Body of pancreas (tissue), 4 donors: ENCODE measurements around the gene NGEF. TPM values are rescaled to one million over a fixed set of nuclear protein-coding genes. Genes with fewer than 3 reads are reported as not detected.

Source experiments
- ATAC-seq: fragments of 150-250 bp; one replicate; pipeline ENCODE4 v1.9.1; 2016
- DNase-seq, 4 donors: peaks; one replicate each; pipeline ENCODE4 v3.0.0-alpha.2; 2019
- H3K27ac ChIP-seq, 4 donors: fragments of 200-600 bp; sonication (generic); 1 replicate in 3 of 4; 2 replicates in 1 of 4; pipeline versions ENCODE4 v1.5.1 to v1.6.1; 2016 to 2019; ENCODE audit warnings: mild to moderate bottlenecking in 1 of 4, mixed read lengths in 1 of 4, moderate library complexity in 1 of 4
- H3K27me3 ChIP-seq, 2 donors: fragments of 200-600 bp; sonication (generic); one replicate each; pipeline ENCODE4 v1.6.0; 2016; ENCODE audit warnings: mild to moderate bottlenecking in 1 of 2
- H3K36me3 ChIP-seq, 2 donors: fragments of 200-600 bp; sonication (generic); replicated peaks in 1 of 2; 2 replicates each; pipeline ENCODE4 v1.5.1; 2016; ENCODE audit warnings: low read depth in 2 of 2; ENCODE audit not compliant: insufficient read depth in 1 of 2
- H3K4me1 ChIP-seq: fragments of 200-600 bp; sonication (generic); one replicate; pipeline ENCODE4 v1.6.0; 2016
- H3K4me3 ChIP-seq, 2 donors: fragments of 200-600 bp; sonication (generic); 1 replicate in 1 of 2; 2 replicates in 1 of 2; pipeline ENCODE4 v1.5.1; 2016 to 2019
- H3K9me3 ChIP-seq, 3 donors: fragments of 200-600 bp; sonication (generic); 1 replicate in 2 of 3; 2 replicates in 1 of 3; pipeline ENCODE4 v1.5.1; 2016
- POLR2A ChIP-seq, 3 donors: fragments of 450-650 bp; IDR thresholded peaks; one replicate each; pipeline ENCODE4 v1.6.1; 2016; ENCODE audit warnings: antibody characterized with exemption in 3 of 3, mild to moderate bottlenecking in 2 of 3
- WGBS, 2 donors: methylation state at CpG; one replicate each; pipeline ENCODE4 v1.1.5; 2017; 5-methylcytosine and 5-hydroxymethylcytosine counted together
- intact Hi-C: fragments of 100-400 bp; cut with DNase I; formaldehyde crosslinking; loops from one replicate; pipeline ENCODE4 v1.15.1; 2023
- total RNA-seq, 2 donors: library from RNA; depleted of rRNA; stranded (reverse); fragments of >200 nt; gene quantifications; one replicate each; pipeline ENCODE4 v1.1.0, GENCODE V29; 2016
- TF ChIP-seq, protein P1 (sequence below), 7 experiments: fragments of 450-650 bp in 4 of 7; fragments of 200-600 bp in 3 of 7; sonication (generic) in 3 of 7; IDR thresholded peaks; one replicate each; pipeline ENCODE4 v1.5.1; 2016 to 2019; ENCODE audit warnings: antibody characterized with exemption in 7 of 7

NGEF gene
- total RNA-seq, 2 donors from 2014 or later: 4.9 to 7.0 TPM

DNA sequence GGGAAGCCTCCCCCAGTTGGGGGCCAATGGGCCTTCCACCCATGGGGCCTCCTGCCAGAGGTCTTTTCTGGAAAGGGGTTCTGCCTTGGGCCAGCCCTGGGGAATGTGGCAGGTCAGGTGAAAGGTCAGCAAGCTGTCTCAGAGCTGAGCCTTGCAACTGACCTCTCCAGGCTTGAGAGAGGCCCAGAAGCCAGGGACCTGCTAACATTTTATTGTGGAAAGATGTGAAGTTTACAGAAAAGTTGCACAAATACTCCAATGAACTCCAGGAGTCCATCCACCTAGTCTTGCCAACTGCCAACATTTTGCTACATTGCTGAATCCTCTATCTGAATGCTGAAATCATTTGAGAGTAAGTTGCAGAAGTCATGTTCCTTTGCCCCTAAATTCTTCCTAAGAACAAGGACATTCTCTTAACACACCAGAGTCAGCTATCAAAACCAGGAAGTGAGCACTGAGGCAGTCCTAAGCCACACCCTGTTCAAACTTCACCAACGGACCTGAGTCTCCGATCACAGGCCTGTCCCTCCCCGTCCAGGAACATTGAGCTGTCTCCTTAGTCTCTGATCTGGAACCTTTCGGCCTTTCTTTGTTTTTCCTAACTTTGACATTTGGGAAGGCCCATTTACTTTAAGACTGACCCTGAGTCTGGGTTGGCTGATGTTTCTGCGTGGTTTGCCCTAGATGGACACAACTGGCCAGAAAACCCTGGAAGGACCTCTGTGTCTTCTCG lies 139.0 kb downstream of the NGEF start:
- no peaks in the 10 kb centered on the region for H3K27me3 ChIP-seq
- H3K4me1 ChIP-seq: peaks cover 14% of the 10 kb centered on the region
- H3K27ac ChIP-seq: no peak overlapping the region
- intact Hi-C loops: no loop called here
- no peaks in the 10 kb centered on the region for H3K9me3 ChIP-seq
- no peak overlapping the region for H3K4me3 ChIP-seq
- TF ChIP-seq POLR2A (IDR thresholded peaks at IDR 0.05): no peak
- TF ChIP-seq, protein P1, sequence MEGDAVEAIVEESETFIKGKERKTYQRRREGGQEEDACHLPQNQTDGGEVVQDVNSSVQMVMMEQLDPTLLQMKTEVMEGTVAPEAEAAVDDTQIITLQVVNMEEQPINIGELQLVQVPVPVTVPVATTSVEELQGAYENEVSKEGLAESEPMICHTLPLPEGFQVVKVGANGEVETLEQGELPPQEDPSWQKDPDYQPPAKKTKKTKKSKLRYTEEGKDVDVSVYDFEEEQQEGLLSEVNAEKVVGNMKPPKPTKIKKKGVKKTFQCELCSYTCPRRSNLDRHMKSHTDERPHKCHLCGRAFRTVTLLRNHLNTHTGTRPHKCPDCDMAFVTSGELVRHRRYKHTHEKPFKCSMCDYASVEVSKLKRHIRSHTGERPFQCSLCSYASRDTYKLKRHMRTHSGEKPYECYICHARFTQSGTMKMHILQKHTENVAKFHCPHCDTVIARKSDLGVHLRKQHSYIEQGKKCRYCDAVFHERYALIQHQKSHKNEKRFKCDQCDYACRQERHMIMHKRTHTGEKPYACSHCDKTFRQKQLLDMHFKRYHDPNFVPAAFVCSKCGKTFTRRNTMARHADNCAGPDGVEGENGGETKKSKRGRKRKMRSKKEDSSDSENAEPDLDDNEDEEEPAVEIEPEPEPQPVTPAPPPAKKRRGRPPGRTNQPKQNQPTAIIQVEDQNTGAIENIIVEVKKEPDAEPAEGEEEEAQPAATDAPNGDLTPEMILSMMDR (IDR thresholded peaks at IDR 0.05): no peak
- WGBS, 2 donors: 66 to 73% methylated on average over 6 of the region's 6 CpGs
- no peak for ATAC-seq
- DNase-seq: peak in 1 of 4 donors; percentile 10
- no peaks in the 10 kb centered on the region for H3K36me3 ChIP-seq

DNA sequence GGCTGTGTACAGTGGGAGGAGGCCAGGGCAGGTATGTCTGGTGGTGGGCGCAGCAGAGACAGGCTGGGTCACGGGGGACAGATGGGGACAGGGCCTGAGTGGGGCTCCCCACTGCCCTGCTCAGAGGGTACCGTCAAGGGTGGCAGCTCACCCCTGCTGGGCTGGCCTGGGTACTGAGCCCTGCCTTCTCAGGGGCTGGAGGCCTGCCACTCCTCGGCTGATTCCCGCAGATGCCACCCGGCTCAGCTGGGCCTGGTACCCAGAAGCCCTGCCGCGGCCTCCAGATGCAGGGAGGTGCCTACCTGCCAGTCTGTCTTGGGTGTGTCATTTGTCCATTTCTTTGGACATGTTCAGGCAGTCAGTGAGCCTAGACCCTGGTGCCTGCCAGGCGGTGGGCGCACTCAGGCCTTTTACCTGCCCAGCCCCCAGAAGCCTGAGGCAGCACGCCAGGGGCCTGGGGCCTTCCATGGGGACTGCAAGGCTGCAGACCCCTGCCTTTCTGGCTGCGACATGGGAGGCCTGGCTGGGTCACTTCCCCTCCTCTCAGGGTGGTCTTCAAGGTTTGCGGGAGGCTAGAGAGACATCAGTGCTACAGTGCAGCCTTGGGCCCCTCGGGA lies 139.7 kb downstream of the NGEF start:
- Histone ChIP-seq H3K27ac (no peak overlapping the region), H3K4me1 (peaks cover 14% of the 10 kb centered on the region), H3K27me3 (no peaks in the 10 kb centered on the region), H3K9me3 (no peaks in the 10 kb centered on the region), H3K36me3 (no peaks in the 10 kb centered on the region), H3K4me3 (no peak overlapping the region)
- intact Hi-C loops: no loop called here
- no peak for DNase-seq
- 92% methylated on average over 7 to 14 of the region's 14 CpGs for WGBS, 2 donors
- no peak for ATAC-seq
- TF ChIP-seq POLR2A (IDR thresholded peaks at IDR 0.05): no peak
- TF ChIP-seq, protein P1 (IDR thresholded peaks at IDR 0.05): no peak

DNA sequence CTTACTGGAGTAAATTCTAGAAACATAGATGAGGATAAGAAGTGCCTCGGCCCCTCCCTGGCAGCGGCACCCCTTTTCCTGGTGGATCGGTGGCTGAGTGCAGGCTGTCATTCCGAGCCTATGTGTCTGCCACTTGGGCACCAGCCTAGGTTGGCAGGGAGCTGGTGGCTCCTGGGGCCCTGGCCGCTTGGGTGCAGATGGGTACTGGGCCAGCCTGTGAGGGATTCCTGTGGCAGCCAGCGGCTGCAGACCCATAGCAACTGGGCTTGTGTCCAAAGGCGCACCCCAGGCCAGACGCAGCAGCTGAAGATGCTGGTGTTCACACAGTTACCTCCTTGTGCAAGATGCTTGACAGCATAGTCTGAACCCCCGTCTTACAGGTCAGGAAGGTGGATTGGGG lies 140.2 kb downstream of the NGEF start:
- H3K27ac ChIP-seq: no peak overlapping the region
- intact Hi-C loops: no loop called here
- H3K36me3 ChIP-seq: no peaks in the 10 kb centered on the region
- H3K4me1 ChIP-seq: peaks cover 14% of the 10 kb centered on the region
- 85 to 89% methylated on average over 6 to 9 of the region's 9 CpGs for WGBS, 2 donors
- H3K27me3 ChIP-seq: no peaks in the 10 kb centered on the region
- H3K4me3 ChIP-seq: no peak overlapping the region
- TF ChIP-seq, protein P1 (IDR thresholded peaks at IDR 0.05): no peak
- TF ChIP-seq POLR2A (IDR thresholded peaks at IDR 0.05): no peak
- DNase-seq (no peak), ATAC-seq (no peak)
- H3K9me3 ChIP-seq: no peaks in the 10 kb centered on the region

DNA sequence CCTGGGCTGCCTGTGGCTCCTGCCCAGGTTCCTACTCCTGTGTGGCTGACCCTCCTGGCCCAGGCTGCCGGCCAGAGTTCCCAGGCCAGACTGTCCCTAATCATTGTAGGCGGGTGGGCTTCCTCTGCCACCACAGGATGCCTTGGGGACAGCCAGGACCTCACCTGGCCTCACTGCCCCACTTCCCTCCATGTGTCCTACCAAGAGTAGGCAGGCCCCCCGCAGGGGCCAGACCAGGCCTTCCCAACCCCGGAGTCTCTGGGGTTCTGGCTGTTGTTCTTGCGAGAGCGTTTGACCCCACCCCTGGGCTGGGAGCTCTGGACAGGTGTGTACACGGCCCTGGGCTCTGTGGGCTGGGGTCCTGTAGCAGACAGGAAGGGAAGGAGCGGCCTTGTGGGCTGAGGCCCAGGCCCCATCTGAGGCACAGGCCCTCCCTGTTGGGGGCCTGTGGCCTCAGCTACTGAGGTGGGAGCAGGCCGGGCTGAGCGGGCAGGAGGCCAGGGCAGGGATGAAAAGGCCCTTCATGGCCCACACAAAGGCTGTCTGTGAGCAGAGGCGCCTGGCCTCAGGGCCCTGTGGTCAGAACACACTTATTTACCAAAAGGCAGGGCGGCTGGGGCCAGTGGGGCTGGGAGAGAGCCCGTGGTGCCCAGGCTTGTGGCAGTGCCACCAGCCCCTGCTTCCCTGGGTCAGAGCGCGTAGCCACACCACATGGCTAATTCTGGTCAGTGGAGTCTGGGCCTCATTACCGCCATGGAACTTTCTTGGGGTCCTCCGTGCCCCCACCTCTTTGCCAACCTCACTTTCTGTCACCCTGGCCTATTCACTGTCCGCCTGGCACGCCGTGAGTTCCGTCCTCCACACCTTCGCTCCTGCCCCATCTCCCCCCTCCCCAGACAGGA lies 141.0 kb downstream of the NGEF start:
- no peaks in the 10 kb centered on the region for H3K27me3 ChIP-seq
- no peak overlapping the region for H3K27ac ChIP-seq
- DNase-seq: peak in 1 of 4 donors; percentile 12
- ATAC-seq: no peak
- H3K4me1 ChIP-seq: peaks cover 14% of the 10 kb centered on the region
- intact Hi-C loops: no loop called here
- no peaks in the 10 kb centered on the region for H3K36me3 ChIP-seq
- H3K4me3 ChIP-seq: no peak overlapping the region
- H3K9me3 ChIP-seq: no peaks in the 10 kb centered on the region
- no peak for TF ChIP-seq POLR2A (IDR thresholded peaks at IDR 0.05)
- TF ChIP-seq, protein P1 (IDR thresholded peaks at IDR 0.05): no peak
- 84 to 92% methylated on average over 14 to 20 of the region's 22 CpGs for WGBS, 2 donors
